ENCODE results near the gene GAB1. TPM values are rescaled to one million over a fixed set of nuclear protein-coding genes. Genes with fewer than 3 reads are reported as not detected.

The GAB1 gene
- total and polyA plus RNA-seq, 11 donors, result 15.3 to 130 (median 80.4) TPM

- intact Hi-C loops (cut with DNase I), result loop anchor here in 1 of 10 donors (10.0 kb wide), 1 partner anchor 51 kb away; no protein-coding TSS in a partner anchor
- Histone ChIP-seq H3K4me1 (peaks cover 3 to 78% (median 50%) of the 10 kb centered on the region in 12 donors), H3K9me3 (no peaks in the 10 kb centered on the region), H3K36me3 (no peaks in the 10 kb centered on the region), H3K27ac (peak overlapping the region in 4 of 12 donors; percentile 52 to 70 (median 68)), H3K4me3 (peak overlapping the region in 4 of 12 donors; percentile 0 to 51 (median 35)), H3K27me3 (no peaks in the 10 kb centered on the region)
- DNase-seq, result no peak
- ATAC-seq, result peak in 1 of 4 donors; percentile 41
- TF ChIP-seq POLR2A (IDR thresholded peaks at IDR 0.05), result no peak
- no peak for TF ChIP-seq CTCF (IDR thresholded peaks at IDR 0.05)
- WGBS, 4 donors, result 51 to 64% (median 60%) methylated on average over 7 of the region's 7 CpGs
Observed at GRCh38 chr4:143344041-143344440, 7.4 kb downstream of the GAB1 start.

DNA sequence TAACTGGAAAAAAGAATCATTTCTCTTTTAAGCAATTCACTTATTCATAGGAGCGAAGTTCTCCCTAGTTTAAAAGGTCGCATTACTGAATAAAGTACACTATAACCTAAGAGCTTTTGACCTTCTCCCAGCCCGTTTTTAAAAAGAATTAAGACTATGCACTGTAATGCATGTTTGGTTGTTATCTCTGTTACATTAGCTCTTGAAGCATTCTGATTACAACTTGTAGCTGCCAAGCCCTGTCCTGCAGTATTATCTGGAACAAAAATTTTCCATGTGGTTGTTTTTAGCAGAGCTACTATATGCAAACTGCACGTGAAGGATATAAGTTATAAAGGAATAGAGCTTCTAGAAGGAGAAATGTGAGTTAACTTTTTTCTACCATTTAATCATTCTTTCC, 8.1 kb downstream of the GAB1 start:
- peak; percentile 69 to 78 (median 76) for ATAC-seq
- H3K27me3 ChIP-seq, result no peaks in the 10 kb centered on the region
- no peaks in the 10 kb centered on the region for H3K36me3 ChIP-seq
- no peak for TF ChIP-seq POLR2A (IDR thresholded peaks at IDR 0.05)
- TF ChIP-seq CTCF (IDR thresholded peaks at IDR 0.05), result no peak
- H3K9me3 ChIP-seq, result no peaks in the 10 kb centered on the region
- H3K27ac ChIP-seq, result peak overlapping the region in 4 of 12 donors; percentile 52 to 70 (median 68)
- 27 to 39% (median 37%) methylated on average over 4 of the region's 4 CpGs for WGBS, 4 donors
- peaks cover 3 to 70% (median 42%) of the 10 kb centered on the region in 12 donors for H3K4me1 ChIP-seq
- intact Hi-C loops (cut with DNase I), result loop anchor here in 2 of 10 donors (5.0 to 10.0 kb wide), 2 partner anchors 38 to 50 kb away; no protein-coding TSS in a partner anchor
- DNase-seq, result no peak
- peak overlapping the region in 8 of 12 donors; percentile 19 to 51 (median 34) for H3K4me3 ChIP-seq

DNA sequence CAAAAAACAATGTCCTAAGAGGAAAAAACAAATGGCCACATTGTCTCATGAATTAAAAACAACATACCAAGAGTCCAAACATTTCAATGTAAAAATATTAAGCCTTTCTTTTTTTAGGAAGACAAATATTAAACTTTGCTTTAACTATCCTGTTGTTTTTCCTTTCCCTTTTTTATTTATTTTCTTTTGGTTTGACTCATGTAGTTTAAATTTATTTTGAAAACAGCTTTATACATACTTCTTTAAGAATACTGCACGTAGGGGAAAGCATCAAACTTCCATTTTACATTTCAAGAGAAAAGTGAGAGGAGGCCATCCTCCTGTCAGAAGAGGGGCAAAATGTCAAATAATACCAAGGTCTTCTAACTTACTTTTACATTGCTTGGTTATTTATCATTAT, 8.7 kb downstream of the GAB1 start:
- intact Hi-C loops (cut with DNase I), result loop anchor here in 2 of 10 donors (5.0 to 10.0 kb wide), 2 partner anchors 37 to 49 kb away; no protein-coding TSS in a partner anchor
- H3K9me3 ChIP-seq, result no peaks in the 10 kb centered on the region
- no peaks in the 10 kb centered on the region for H3K27me3 ChIP-seq
- H3K4me3 ChIP-seq, result peak overlapping the region in 8 of 12 donors; percentile 19 to 51 (median 34)
- H3K36me3 ChIP-seq, result no peaks in the 10 kb centered on the region
- WGBS, 4 donors, result 39 to 51% (median 46%) methylated on average over 1 of the region's 1 CpG
- peak overlapping the region in 4 of 12 donors; percentile 52 to 70 (median 68) for H3K27ac ChIP-seq
- TF ChIP-seq CTCF (IDR thresholded peaks at IDR 0.05), result no peak
- TF ChIP-seq POLR2A (IDR thresholded peaks at IDR 0.05), result no peak
- H3K4me1 ChIP-seq, result peaks cover 3 to 69% (median 38%) of the 10 kb centered on the region in 12 donors
- DNase-seq (no peak), ATAC-seq (no peak)

DNA sequence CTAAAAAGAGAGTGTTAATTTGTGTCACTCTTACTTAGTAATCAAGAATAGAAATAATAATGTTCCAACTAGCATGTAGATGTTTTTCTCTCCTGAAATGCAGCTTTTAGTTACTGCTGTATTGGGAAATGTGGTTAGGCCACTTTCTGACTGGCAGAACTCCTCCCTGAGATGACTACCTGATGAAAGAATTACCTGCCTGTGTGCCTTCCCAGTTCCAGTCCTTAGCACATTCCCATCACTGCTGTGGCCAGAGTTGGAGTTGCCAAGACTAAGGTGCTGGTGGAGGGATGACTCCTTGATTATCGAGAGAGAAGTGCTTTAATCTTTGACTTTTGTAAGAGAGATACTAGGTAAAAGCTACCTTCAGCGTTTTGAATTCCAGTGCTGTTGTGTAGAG, 9.5 kb downstream of the GAB1 start:
- no peak for TF ChIP-seq POLR2A (IDR thresholded peaks at IDR 0.05)
- no peak for TF ChIP-seq CTCF (IDR thresholded peaks at IDR 0.05)
- no peak for DNase-seq
- H3K36me3 ChIP-seq, result no peaks in the 10 kb centered on the region
- H3K4me1 ChIP-seq, result peaks cover 3 to 64% (median 32%) of the 10 kb centered on the region in 12 donors
- peak overlapping the region in 3 of 12 donors; percentile 52 to 70 (median 68) for H3K27ac ChIP-seq
- H3K9me3 ChIP-seq, result no peaks in the 10 kb centered on the region
- no peaks in the 10 kb centered on the region for H3K27me3 ChIP-seq
- ATAC-seq, result peak in 1 of 4 donors; percentile 25
- H3K4me3 ChIP-seq, result peak overlapping the region in 8 of 12 donors; percentile 6 to 51 (median 34)
- intact Hi-C loops (cut with DNase I), result loop anchor here in 2 of 10 donors (5.0 to 10.0 kb wide), 2 partner anchors 36 to 49 kb away; no protein-coding TSS in a partner anchor
- 37 to 40% (median 38%) methylated on average over 2 of the region's 2 CpGs for WGBS, 4 donors

Measured in heart left ventricle (tissue), 16 donors.